Spinal cord (tissue), 10 donors: ENCODE measurements around the gene GUCY1A1. TPM values are rescaled to one million over a fixed set of nuclear protein-coding genes. Genes with fewer than 3 reads are reported as not detected.

Experiments used
- DNase-seq, 6 donors: peaks; one replicate each; pipeline versions ENCODE4 v3.0.0 to v3.0.0-alpha.2; 2013 to 2015; ENCODE audit warnings: low spot score in 6 of 6, low read depth in 4 of 6
- H3K27ac ChIP-seq: one replicate; pipeline ENCODE4 v1.5.1; 2013; ENCODE audit warnings: low read depth, low read length, control low read depth
- H3K27me3 ChIP-seq: one replicate; pipeline ENCODE4 v1.6.1; 2013; ENCODE audit warnings: low read length; ENCODE audit not compliant: control insufficient read depth, insufficient read depth
- H3K36me3 ChIP-seq: one replicate; pipeline ENCODE4 v1.6.1; 2013; ENCODE audit warnings: low read length; ENCODE audit not compliant: control insufficient read depth, insufficient read depth
- H3K4me1 ChIP-seq: one replicate; pipeline ENCODE4 v1.6.1; 2013; ENCODE audit warnings: low read length; ENCODE audit not compliant: control insufficient read depth, insufficient read depth
- H3K4me3 ChIP-seq: one replicate; pipeline ENCODE4 v1.5.1; 2013; ENCODE audit warnings: low read depth, low read length, control low read depth
- H3K9me3 ChIP-seq: one replicate; pipeline ENCODE4 v1.6.1; 2013; ENCODE audit warnings: low read length; ENCODE audit not compliant: control insufficient read depth, insufficient read depth
- WGBS: methylation state at CpG from one replicate; pipeline ENCODE4 v1.1.5; 2013; ENCODE audit warnings: missing lambda C conversion rate; ENCODE audit not compliant: insufficient coverage; 5-methylcytosine and 5-hydroxymethylcytosine counted together
- polyA plus RNA-seq, 2 donors: library from polyadenylated mRNA; unstranded; fragments of 120-200 nt; gene quantifications; one replicate each; pipeline ENCODE4 v1.2.1, GENCODE V29; 2013; ENCODE audit not compliant: insufficient read length in 2 of 2
- total RNA-seq, 2 donors: library from RNA; depleted of rRNA in 1 of 2; stranded (reverse); fragments of 120-200 nt in 1 of 2; fragments of >200 nt in 1 of 2; gene quantifications; one replicate each; pipeline versions ENCODE4 v1.2.3 to v1.2.4, GENCODE V29; 2013 to 2014
- donor health status: healthy.

The GUCY1A1 gene
- total and polyA plus RNA-seq, 4 donors: 23.3 to 84.7 (median 58.9) TPM

DNA sequence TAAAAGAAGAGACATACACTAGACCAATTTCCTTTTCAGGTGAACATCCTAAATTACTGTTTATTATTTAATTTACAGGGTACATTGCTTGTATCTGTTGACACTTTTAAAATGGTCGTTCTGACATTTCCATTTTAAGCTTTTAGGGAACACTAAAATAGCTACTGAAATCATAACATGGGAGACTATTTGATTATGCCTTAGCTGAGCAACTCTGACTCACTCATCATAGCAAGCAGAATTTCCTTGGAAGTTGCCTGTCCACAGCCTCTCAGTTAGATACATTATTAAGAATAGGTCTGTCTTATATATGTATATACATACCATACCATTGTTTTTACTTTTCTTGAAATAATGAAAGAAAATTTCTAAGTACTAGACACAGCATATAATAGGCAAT is 114.1 kb downstream of the GUCY1A1 start:
- Histone ChIP-seq H3K36me3 (no peaks in the 10 kb centered on the region), H3K4me1 (no peaks in the 10 kb centered on the region), H3K27ac (no peak overlapping the region), H3K9me3 (no peaks in the 10 kb centered on the region), H3K27me3 (no peaks in the 10 kb centered on the region), H3K4me3 (no peak overlapping the region)
- WGBS: no CpG with 5 or more reads among the region's 1 CpG
- DNase-seq: no peak

DNA sequence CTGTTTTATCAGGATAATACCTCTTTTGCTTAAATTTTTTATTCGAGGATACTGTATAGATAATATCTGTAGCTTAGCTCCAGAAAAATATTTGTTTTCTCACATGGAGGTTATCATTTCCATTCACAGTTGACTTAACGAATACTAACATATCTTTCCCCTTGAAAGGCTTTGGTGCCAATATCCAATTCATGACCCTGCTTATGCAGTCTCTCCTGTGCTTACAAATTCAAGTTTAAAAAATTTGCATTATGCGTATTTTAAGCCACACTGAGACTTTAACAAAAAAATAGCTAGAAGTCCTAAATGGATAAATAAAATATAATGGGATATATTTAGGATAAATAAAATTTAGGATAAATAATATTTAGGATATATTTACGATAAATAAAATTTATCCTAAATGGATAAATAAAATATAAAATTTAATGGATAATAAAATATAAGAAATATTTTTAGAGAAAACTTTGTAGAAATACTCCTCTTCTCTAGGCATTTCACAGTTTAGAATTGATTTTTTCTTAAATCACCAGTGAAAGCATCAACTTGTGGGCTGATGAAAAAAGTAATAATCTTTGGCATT is 114.7 kb downstream of the GUCY1A1 start:
- Histone ChIP-seq H3K36me3 (no peaks in the 10 kb centered on the region), H3K4me1 (no peaks in the 10 kb centered on the region), H3K27ac (no peak overlapping the region), H3K27me3 (no peaks in the 10 kb centered on the region), H3K4me3 (no peak overlapping the region), H3K9me3 (no peaks in the 10 kb centered on the region)
- no peak for DNase-seq
- WGBS: 89% methylated on average over 1 of the region's 4 CpGs

Other genes starting within 250 kb of the GUCY1A1 start
- 10 to 100 TPM; 22.6 to 63.7 TPM for gene GUCY1B1, start 92.2 kb downstream of the GUCY1A1 start, total RNA-seq
- gene GUCY1B1, start 92.2 kb downstream of the GUCY1A1 start, polyA plus RNA-seq: 10 to 100 TPM; 47.2 to 55.6 TPM
- gene ASIC5, start 199.4 kb downstream of the GUCY1A1 start, total RNA-seq: not detected
- gene ASIC5, start 199.4 kb downstream of the GUCY1A1 start, polyA plus RNA-seq: not detected
- gene TDO2, start 236.8 kb downstream of the GUCY1A1 start, total RNA-seq: under 1 TPM; 0.50 TPM
- gene TDO2, start 236.8 kb downstream of the GUCY1A1 start, polyA plus RNA-seq: under 1 TPM; 0.15 to 0.79 TPM